Mesothelial cell of epicardium (in vitro differentiated cells): ENCODE results near the gene SHOX. TPM values are rescaled to one million over a fixed set of nuclear protein-coding genes. Genes with fewer than 3 reads are reported as not detected.
A peak's percentile ranks its signal among the peaks of the same experiment; 100 is the strongest.
"Not testable (repeated sequence)": the region's sequence is repeated elsewhere in the genome, so short reads cannot be mapped to it uniquely, and the experiment has no call there.

Source experiments
- DNase-seq, 2 experiments: peaks; one replicate each; pipeline ENCODE4 v3.0.0; 2021; ENCODE audit warnings: low spot score in 2 of 2; ENCODE audit not compliant: unreplicated experiment in 2 of 2
- H3K27ac Mint-ChIP-seq: 2 replicates; pipeline ENCODE4 v1.8.0; 2021; ENCODE audit warnings: mixed read lengths
- H3K27me3 Mint-ChIP-seq: 2 replicates; pipeline ENCODE4 v1.8.0; 2021; ENCODE audit warnings: low read depth, mixed read lengths
- H3K36me3 Mint-ChIP-seq: 2 replicates; pipeline ENCODE4 v1.8.0; 2021; ENCODE audit warnings: mixed read lengths
- H3K4me1 Mint-ChIP-seq: 2 replicates; pipeline ENCODE4 v1.8.0; 2021; ENCODE audit warnings: mixed read lengths
- H3K4me3 Mint-ChIP-seq: 2 replicates; pipeline ENCODE4 v1.8.0; 2021; ENCODE audit warnings: mild to moderate bottlenecking, moderate library complexity, mixed read lengths
- H3K9me3 Mint-ChIP-seq: 2 replicates; pipeline ENCODE4 v1.8.0; 2021; ENCODE audit warnings: mixed read lengths
- CTCF ChIP-seq: fragments of 200-600 bp; sonication (generic); IDR thresholded peaks from one replicate; pipeline ENCODE4 v1.5.0; 2021; ENCODE audit warnings: antibody characterized with exemption; ENCODE audit not compliant: unreplicated experiment
- total RNA-seq: library from RNA; stranded (reverse); gene quantifications from 3 replicates; pipeline ENCODE4 v1.2.1, GENCODE V29; 2021

The SHOX gene
- total RNA-seq, 1 donor from 2014 or later = not detected

GRCh38 chrX:586351-586750 lies 44.2 kb upstream of the SHOX start:
- TF ChIP-seq CTCF = no peak
- Mint-ChIP-seq H3K27ac (no peak overlapping the region), H3K27me3 (peaks cover 4% of the 10 kb centered on the region), H3K9me3 (no peaks in the 10 kb centered on the region), H3K4me3 (no peak overlapping the region), H3K36me3 (no peaks in the 10 kb centered on the region), H3K4me1 (peaks cover 16% of the 10 kb centered on the region)
- peak in 1 of 2 experiments; percentile 6 for DNase-seq

DNA sequence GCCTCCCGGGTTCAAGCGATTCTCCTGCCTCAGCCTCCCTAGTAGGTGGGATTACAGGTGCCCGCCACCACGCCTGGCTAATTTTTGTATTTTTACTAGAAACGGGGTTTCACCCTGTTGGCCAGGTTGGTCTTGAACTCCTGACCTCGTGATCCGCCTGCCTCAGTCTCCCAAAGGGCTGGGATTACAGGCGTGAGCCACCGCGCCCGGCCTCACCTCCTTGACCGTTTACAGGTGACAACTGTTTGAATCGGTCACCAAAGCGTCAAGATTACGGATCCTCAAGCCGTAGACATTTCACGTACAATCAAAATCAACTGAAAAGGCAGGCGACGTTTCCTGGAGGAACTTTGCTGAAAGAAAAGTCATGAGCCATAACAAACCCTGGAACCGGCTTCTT lies 41.3 kb upstream of the SHOX start:
- not testable (repeated sequence) for H3K4me3 Mint-ChIP-seq, H3K9me3 Mint-ChIP-seq, H3K27ac Mint-ChIP-seq, H3K36me3 Mint-ChIP-seq, H3K27me3 Mint-ChIP-seq
- peak in 1 of 2 experiments; percentile 20 for DNase-seq
- peaks cover 16% of the 10 kb centered on the region for H3K4me1 Mint-ChIP-seq

DNA sequence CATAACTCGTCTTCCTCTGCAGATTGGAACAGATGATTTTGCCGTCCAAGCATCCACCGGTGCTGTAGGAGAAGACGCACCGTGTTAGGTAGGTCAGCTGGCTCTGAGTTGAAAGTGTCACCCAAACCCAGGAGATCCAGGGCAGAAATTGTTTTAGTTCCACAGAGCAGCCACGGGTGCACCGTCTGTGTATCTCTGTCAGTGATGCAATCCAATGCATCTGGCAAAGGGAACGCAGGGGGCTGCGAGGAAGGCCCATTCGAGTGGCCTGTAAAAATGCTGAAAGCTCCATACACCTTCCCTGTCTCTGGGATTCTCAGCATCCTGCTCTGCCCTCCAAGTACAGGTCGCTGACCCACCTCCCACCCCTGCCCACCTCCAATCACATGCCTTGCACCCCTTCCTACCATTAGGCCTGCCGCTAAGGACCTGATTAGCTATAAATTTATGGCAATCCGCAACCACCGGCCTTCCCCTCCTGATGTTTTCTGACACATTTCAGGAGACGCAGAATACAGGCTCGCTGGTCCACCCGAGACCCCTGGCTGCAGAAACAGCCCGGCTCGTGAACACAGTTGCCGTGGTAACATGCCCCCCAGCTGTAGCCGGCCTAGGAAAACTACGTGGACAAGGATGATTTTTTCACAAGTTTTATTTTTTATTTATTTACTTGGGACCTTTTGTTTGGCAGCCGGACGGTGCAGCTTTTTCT lies 39.7 kb upstream of the SHOX start:
- H3K27ac Mint-ChIP-seq = no peak overlapping the region
- H3K27me3 Mint-ChIP-seq = no peaks in the 10 kb centered on the region
- no peak for DNase-seq
- H3K4me1 Mint-ChIP-seq = peaks cover 10% of the 10 kb centered on the region
- H3K9me3 Mint-ChIP-seq = peaks cover 11% of the 10 kb centered on the region
- no peaks in the 10 kb centered on the region for H3K36me3 Mint-ChIP-seq
- no peak for TF ChIP-seq CTCF
- H3K4me3 Mint-ChIP-seq = no peak overlapping the region

- Mint-ChIP-seq H3K27ac (no peak overlapping the region), H3K36me3 (no peaks in the 10 kb centered on the region), H3K4me3 (no peak overlapping the region), H3K4me1 (no peaks in the 10 kb centered on the region), H3K27me3 (peaks cover 30% of the 10 kb centered on the region), H3K9me3 (peaks cover 22% of the 10 kb centered on the region)
- no peak for TF ChIP-seq CTCF
- DNase-seq = peak in 1 of 2 experiments; percentile 17
These were observed 30.5 kb upstream of the SHOX start for GRCh38 chrX:599837-600715.

- not testable (repeated sequence) for H3K9me3 Mint-ChIP-seq, H3K4me3 Mint-ChIP-seq, H3K36me3 Mint-ChIP-seq, H3K27ac Mint-ChIP-seq, H3K4me1 Mint-ChIP-seq
- peak in 1 of 2 experiments; percentile 7 for DNase-seq
- peaks cover 27% of the 10 kb centered on the region for H3K27me3 Mint-ChIP-seq
These were observed 27.6 kb upstream of the SHOX start for GRCh38 chrX:603029-603428.

DNA sequence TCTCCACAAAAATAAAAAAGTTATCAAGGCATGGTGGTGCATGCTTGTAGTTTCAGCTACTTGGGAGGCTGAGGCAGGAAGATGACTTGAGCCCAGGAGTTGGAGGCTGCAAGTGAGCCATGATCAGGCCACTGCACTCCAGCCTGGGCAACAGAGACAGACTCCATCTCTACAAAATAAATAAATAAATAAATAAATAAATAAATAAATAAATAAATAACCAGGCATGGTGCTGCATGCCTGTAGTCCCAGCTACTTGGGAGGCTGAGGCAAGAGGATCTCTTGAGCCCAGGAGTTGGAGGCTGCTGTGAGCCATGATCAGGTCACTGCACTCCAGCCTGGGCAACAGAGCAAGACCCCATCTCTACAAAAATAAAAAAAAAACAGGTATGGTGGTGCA lies 26.0 kb upstream of the SHOX start:
- not testable (repeated sequence) for H3K9me3 Mint-ChIP-seq, H3K36me3 Mint-ChIP-seq, H3K4me1 Mint-ChIP-seq, H3K4me3 Mint-ChIP-seq, H3K27ac Mint-ChIP-seq
- DNase-seq = peak in 1 of 2 experiments; percentile 5
- H3K27me3 Mint-ChIP-seq = peaks cover 25% of the 10 kb centered on the region

DNA sequence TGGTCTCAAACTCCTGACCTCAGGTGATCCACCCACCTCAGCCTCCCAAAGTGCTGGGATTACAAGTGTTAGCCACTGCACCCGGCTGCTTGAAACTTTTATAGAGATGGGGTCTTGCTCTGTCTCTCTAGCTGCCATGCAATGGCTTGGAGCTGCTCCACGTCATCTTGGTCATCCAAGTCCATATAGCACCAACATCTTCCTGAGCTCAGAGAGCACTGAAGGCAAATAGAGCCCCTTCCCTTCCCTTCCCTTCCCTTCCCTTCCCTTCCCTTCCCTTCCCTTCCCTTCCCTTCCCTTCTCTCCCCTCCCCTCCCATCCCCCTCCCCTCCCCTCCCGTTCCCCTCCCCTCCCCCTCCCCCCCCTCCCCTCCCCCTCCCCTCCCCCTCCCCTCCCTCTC lies 22.5 kb upstream of the SHOX start:
- H3K27ac Mint-ChIP-seq, H3K27me3 Mint-ChIP-seq, H3K4me3 Mint-ChIP-seq, H3K4me1 Mint-ChIP-seq, H3K36me3 Mint-ChIP-seq, DNase-seq: not testable (repeated sequence)
- peaks cover 26% of the 10 kb centered on the region for H3K9me3 Mint-ChIP-seq
